Right cardiac atrium (tissue), 5 donors: Measurements from ENCODE around the gene DMTF1. TPM values are rescaled to one million over a fixed set of nuclear protein-coding genes. Genes with fewer than 3 reads are reported as not detected.
A peak's percentile ranks its signal among the peaks of the same experiment; 100 is the strongest.
"Not testable (repeated sequence)": the region's sequence is repeated elsewhere in the genome, so short reads cannot be mapped to it uniquely, and the experiment has no call there.

Experiments used
- ATAC-seq, 2 donors: fragments of 200-7000 bp; cut with Tn5 transposase; one replicate each; pipeline versions ENCODE4 v1.8.0 to v1.9.1; 2020; ENCODE audit warnings: moderate library complexity in 2 of 2, mild to moderate bottlenecking in 1 of 2
- DNase-seq, 3 donors: peaks; one replicate each; pipeline ENCODE4 v3.0.0-alpha.2; 2020
- H3K27ac ChIP-seq: one replicate; pipeline ENCODE4 v1.5.1; 2013; ENCODE audit warnings: mild to moderate bottlenecking, low read length, control low read depth, moderate library complexity
- H3K27me3 ChIP-seq: one replicate; pipeline ENCODE4 v1.6.1; 2013; ENCODE audit not compliant: control insufficient read depth, insufficient read depth
- H3K4me1 ChIP-seq: one replicate; pipeline ENCODE4 v1.6.1; 2013; ENCODE audit warnings: low read length; ENCODE audit not compliant: control insufficient read depth, insufficient read depth
- H3K4me3 ChIP-seq: one replicate; pipeline ENCODE4 v1.5.1; 2013; ENCODE audit warnings: low read length, control low read depth
- H3K9me3 ChIP-seq: one replicate; pipeline ENCODE4 v1.6.1; 2013; ENCODE audit warnings: low read length; ENCODE audit not compliant: control insufficient read depth
- WGBS: extraction: QIAGEN DNeasy Blood & Tissue Kit; methylation state at CpG from one replicate; pipeline ENCODE4 v1.1.7; 2013; 5-methylcytosine and 5-hydroxymethylcytosine counted together
- intact Hi-C, 4 donors: fragments of 100-400 bp; cut with DNase I; formaldehyde crosslinking; loops; one replicate each; pipeline versions ENCODE4 v1.11.0 to v1.14.0; 2022 to 2023
- long read RNA-seq, 4 donors: library from polyadenylated mRNA; unstranded; transcript quantifications; one replicate each; pipeline ENCODE4 v2.0.0, GENCODE V29; 2020 to 2021
- polyA plus RNA-seq: library from polyadenylated mRNA; stranded (reverse); fragments of 200-250 nt; gene quantifications from one replicate; pipeline ENCODE4 v1.2.3, GENCODE V29; 2013
- total RNA-seq, 4 donors: library from RNA; stranded (reverse); fragmentation: NEBNext Ultra II Directional; extraction: Animal tissue kit (Norgen Biotek cat#: 25700); gene quantifications; one replicate each; pipeline ENCODE4 v1.2.1, GENCODE V29; 2021
- donor health status: healthy with polysubstance abuse.
- donor health status: DM: no; HTN: yes; CAD: no.
- donor health status: DM: no; HTN: no; CAD: no.
- donor health status: DM: no; HTN: yes; CAD: no; lungs with severe emphysema.
- donor health status: DM: yes; HTN: yes; CAD: no.

DMTF1 gene
- total RNA-seq (10 to 100 TPM; 33.5 to 36.5 (median 36.0) TPM), polyA plus RNA-seq (23.7 TPM)
- long read RNA-seq, donor 1, partial matches to known transcripts, result 1 of 10 reads
- long read RNA-seq, donor 1, other reads (novel, unspliced or antisense), result 4 of 10 reads
- long read RNA-seq, donor 2, transcript DMTF1-201 (18 exons, 3,801 nt), result major isoform, 6 of 21 reads
- long read RNA-seq, donor 2, partial matches to known transcripts, result 3 of 21 reads
- long read RNA-seq, donor 2, other reads (novel, unspliced or antisense), result 11 of 21 reads
- long read RNA-seq, donor 3, transcript DMTF1-201 (18 exons, 3,801 nt), result major isoform, 18 of 41 reads
- long read RNA-seq, donor 3, partial matches to known transcripts, result 4 of 41 reads
- long read RNA-seq, donor 3, other reads (novel, unspliced or antisense), result 15 of 41 reads
- long read RNA-seq, donor 4, partial matches to known transcripts, result 2 of 9 reads
- long read RNA-seq, donor 4, other reads (novel, unspliced or antisense), result 6 of 9 reads

DNA sequence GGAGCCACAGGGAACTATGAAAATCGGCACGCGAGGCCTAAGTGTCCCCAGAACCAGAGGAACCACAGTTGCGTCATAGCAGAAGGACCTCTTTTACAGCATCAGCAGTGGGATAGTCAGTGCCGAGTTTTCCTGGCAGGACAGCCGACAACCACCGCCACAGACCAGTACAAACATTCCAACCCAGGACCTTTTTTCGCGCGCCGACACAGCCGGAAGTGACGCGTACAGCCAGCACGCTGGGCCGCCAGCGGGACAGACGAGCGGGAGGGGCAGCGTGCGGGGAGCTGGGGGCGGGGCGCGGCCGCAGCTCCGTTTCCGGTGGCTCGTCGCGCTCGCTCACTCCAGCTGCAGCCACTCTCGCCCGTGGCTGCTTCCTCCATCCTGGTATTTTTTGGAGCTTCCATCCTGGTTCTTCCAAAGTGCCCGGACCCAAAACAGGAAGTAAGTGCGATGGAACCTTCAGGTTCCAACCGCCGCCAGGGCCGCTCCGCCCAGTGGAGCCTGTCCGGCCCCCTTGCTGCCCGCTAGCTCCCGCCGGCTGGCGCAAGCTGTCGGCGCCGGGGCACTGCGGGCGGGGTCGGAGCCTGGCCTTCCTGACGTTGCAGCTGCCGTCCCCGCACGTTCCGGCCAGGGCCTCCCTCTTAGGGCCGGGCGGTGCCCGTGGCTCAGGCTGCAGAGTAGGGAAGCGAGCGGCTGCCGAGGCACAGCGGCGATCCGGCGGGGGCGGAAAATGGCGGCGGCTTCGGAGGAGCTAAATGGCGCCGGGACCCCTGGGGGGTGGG is at the start of gene DMTF1:
Gene DMTF1 (plus strand): TSS at position 342 of the 785 bp plus-strand sequence. CDS start 12,489 bp downstream, outside the sequence.
- no peaks in the 10 kb centered on the region for H3K27me3 ChIP-seq
- no peaks in the 10 kb centered on the region for H3K9me3 ChIP-seq
- under 1% methylated on average over 71 of the region's 71 CpGs for WGBS
- intact Hi-C loops, result no loop called here
- ATAC-seq (peak; percentile 98), DNase-seq (peak; percentile 96 to 98 (median 98))
- H3K4me1 ChIP-seq, result no peaks in the 10 kb centered on the region
- H3K27ac ChIP-seq, result peak within 1 kb of the TSS; percentile 96
- peak within 1 kb of the TSS; percentile 88 for H3K4me3 ChIP-seq

DNA sequence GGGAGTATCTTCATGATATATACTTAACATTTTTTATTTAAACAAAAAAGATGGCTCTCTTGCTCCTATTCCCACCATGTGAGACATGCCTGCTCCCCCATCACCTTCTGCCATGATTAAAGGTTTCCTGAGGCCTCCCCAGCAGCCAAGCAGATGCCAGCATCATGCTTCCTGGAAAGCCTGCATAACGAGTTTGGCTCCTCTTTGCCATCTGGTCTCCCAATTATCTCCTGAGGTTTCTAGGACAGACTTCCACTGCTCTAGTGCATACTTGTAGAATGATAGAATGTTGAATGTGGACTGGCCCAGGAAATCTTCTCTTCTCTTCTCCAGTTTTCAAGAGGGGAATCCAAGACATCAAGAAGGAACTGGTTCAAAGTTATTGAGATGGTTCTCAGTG is 46.9 kb upstream of the DMTF1 start:
- intact Hi-C loops, result no loop called here
- H3K27me3 ChIP-seq, result no peaks in the 10 kb centered on the region

GRCh38 chr7:87106974-87107612 is 45.2 kb upstream of the DMTF1 start:
- intact Hi-C loops, result no loop called here
- Histone ChIP-seq H3K27ac (no peak overlapping the region), H3K9me3 (no peaks in the 10 kb centered on the region), H3K4me1 (no peaks in the 10 kb centered on the region), H3K27me3 (no peaks in the 10 kb centered on the region), H3K4me3 (no peak overlapping the region)
- 67% methylated on average over 4 of the region's 4 CpGs for WGBS
- no peak for ATAC-seq
- DNase-seq, result no peak

More for the DNA sequence above, 46.9 kb upstream of the DMTF1 start:
- 52% methylated on average over 1 of the region's 1 CpG for WGBS
- ATAC-seq (no peak), DNase-seq (no peak)
- H3K4me3 ChIP-seq, result no peak overlapping the region
- no peaks in the 10 kb centered on the region for H3K9me3 ChIP-seq
- no peak overlapping the region for H3K27ac ChIP-seq
- H3K4me1 ChIP-seq, result no peaks in the 10 kb centered on the region

DNA sequence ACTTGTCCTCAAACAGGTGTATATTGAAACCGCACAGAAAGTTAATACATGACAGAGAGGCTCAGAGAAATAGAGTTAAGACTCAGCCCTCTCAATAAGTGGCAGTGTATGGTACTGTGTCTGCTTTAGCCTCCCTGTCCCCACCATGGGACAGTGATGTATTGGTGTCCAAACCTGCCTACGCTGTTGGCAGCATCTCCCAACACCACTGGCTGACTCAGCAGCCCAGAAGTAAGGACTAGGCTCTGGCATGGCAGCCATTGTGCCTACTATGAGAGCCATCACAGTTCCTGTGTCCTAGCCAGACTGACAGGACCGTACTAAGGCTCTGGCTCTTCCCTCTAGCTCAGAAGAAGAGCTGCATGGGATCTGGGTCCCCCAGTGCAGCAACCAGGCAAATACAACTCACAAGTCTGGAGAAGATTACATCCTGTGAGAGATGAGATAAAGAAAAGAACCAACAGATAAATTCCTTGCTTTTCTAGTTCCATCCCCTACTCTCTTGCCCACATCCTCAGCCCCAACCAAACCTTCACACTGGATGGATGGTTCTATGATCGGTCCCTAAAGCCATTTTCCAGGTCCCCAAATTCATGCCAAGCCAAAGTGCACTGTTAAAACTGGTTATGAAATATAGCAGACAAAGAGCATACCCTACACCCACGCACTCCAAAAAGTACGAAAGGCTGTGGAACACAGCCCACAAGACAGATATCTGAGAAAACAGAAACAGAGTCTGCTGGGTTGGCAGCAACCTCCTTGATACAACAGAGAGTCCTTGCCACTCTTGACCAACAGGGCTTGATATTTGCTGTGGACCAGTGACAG is 44.1 kb upstream of the DMTF1 start:
- no peak for ATAC-seq
- 83% methylated on average over 6 of the region's 6 CpGs for WGBS
- intact Hi-C loops, result no loop called here
- Histone ChIP-seq H3K4me3 (no peak overlapping the region), H3K27ac (no peak overlapping the region), H3K4me1 (no peaks in the 10 kb centered on the region), H3K9me3 (no peaks in the 10 kb centered on the region), H3K27me3 (no peaks in the 10 kb centered on the region)
- DNase-seq, result no peak

GRCh38 chr7:87110778-87111177 is 41.5 kb upstream of the DMTF1 start:
- WGBS, result 42% methylated on average over 2 of the region's 2 CpGs

DNA sequence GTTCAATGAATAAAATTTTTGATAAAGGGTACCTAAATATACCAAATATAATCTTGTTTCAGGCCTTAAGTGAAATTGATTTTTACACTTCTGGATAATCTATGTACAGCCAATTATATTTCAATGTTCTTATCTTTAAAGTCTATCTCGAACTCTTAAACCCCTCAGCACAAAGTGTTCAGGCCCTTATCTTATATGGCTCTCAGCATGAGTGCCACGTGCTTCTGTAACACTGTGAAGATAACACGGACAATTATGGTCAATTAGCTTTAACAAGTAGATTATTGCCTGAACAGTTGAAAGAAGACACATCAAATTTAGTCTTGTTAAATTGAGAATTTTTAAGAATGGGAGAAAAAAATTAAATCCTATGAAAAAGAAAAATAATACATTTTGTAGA is 40.4 kb upstream of the DMTF1 start:
- Histone ChIP-seq H3K27me3 (no peaks in the 10 kb centered on the region), H3K9me3 (no peaks in the 10 kb centered on the region), H3K4me1 (no peaks in the 10 kb centered on the region), H3K4me3 (no peak overlapping the region), H3K27ac (no peak overlapping the region)
- no peak for ATAC-seq
- intact Hi-C loops, result no loop called here
- no peak for DNase-seq
- 46% methylated on average over 3 of the region's 3 CpGs for WGBS

More at GRCh38 chr7:87110778-87111177, 41.5 kb upstream of the DMTF1 start:
- Histone ChIP-seq H3K27me3 (no peaks in the 10 kb centered on the region), H3K4me1 (no peaks in the 10 kb centered on the region), H3K27ac (no peak overlapping the region), H3K4me3 (no peak overlapping the region), H3K9me3 (no peaks in the 10 kb centered on the region)
- DNase-seq, result no peak
- no peak for ATAC-seq
- intact Hi-C loops, result no loop called here

DNA sequence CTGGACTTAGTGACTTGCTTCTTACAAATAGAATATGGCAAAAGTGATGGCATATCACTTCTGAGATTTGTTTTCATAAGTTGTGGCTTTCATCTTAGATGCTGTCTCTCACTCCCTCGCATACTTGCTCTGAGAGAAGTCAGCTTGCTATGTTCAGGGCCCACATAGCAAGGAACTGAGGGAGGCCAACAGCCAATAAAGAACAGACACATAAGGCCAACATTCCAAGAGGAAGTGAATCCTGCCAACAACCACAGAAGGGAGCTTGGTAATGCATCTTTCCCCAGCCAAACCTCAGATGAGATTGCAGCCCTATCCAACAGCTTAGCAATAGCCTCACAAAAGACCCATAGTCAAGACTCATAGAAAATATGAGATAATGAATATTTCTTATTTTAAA is 39.2 kb upstream of the DMTF1 start:
- 59% methylated on average over 1 of the region's 1 CpG for WGBS
- DNase-seq, result no peak
- no peak for ATAC-seq
- Histone ChIP-seq H3K4me1 (no peaks in the 10 kb centered on the region), H3K27ac (no peak overlapping the region), H3K4me3 (no peak overlapping the region), H3K27me3 (no peaks in the 10 kb centered on the region), H3K9me3 (no peaks in the 10 kb centered on the region)
- intact Hi-C loops, result no loop called here

GRCh38 chr7:87113904-87114303 is 38.3 kb upstream of the DMTF1 start:
- H3K4me3 ChIP-seq, DNase-seq, ATAC-seq, H3K4me1 ChIP-seq, H3K9me3 ChIP-seq, intact Hi-C loops, H3K27me3 ChIP-seq, H3K27ac ChIP-seq: not testable (repeated sequence)
- 91% methylated on average over 3 of the region's 3 CpGs for WGBS

- H3K27me3 ChIP-seq, ATAC-seq, H3K27ac ChIP-seq, H3K4me3 ChIP-seq, H3K4me1 ChIP-seq, intact Hi-C loops, H3K9me3 ChIP-seq, DNase-seq: not testable (repeated sequence)
- WGBS, result 69% methylated on average over 2 of the region's 2 CpGs
These were observed 36.5 kb upstream of the DMTF1 start for GRCh38 chr7:87115772-87116171.

GRCh38 chr7:87116315-87116714 is 35.9 kb upstream of the DMTF1 start:
- intact Hi-C loops, result no loop called here
- ATAC-seq (no peak), DNase-seq (no peak)
- Histone ChIP-seq H3K27ac (no peak overlapping the region), H3K4me3 (no peak overlapping the region), H3K9me3 (no peaks in the 10 kb centered on the region), H3K4me1 (no peaks in the 10 kb centered on the region), H3K27me3 (no peaks in the 10 kb centered on the region)
- 96% methylated on average over 1 of the region's 1 CpG for WGBS
